Measurements from ENCODE around the gene ANO9. TPM values are rescaled to one million over a fixed set of nuclear protein-coding genes. Genes with fewer than 3 reads are reported as not detected.

ANO9 gene
- 0.38 TPM for total RNA-seq
- long read RNA-seq, partial matches to known transcripts = 0 of 1 reads
- long read RNA-seq, other reads (novel, unspliced or antisense) = 0 of 1 reads

GRCh38 chr11:441418-442274 is at the start of gene ANO9:
Gene ANO9 (minus strand): TSS chr11:442011. CDS start chr11:441926, 85 bp downstream.
- intact Hi-C loops (cut with DNase I) = no loop called here
- DNase-seq (ENCODE audit: low spot score) = no peak

GRCh38 chr11:491358-491757 is 49.5 kb upstream of the ANO9 start:
- intact Hi-C loops (cut with DNase I) = no loop called here
- no peak for DNase-seq (ENCODE audit: low spot score)

GRCh38 chr11:490930-491260 is 49.1 kb upstream of the ANO9 start:
- intact Hi-C loops (cut with DNase I) = no loop called here
- DNase-seq (ENCODE audit: low spot score) = no peak

- DNase-seq (ENCODE audit: low spot score) = no peak
- intact Hi-C loops (cut with DNase I) = no loop called here
These were observed 48.5 kb upstream of the ANO9 start for GRCh38 chr11:490186-490929.

- DNase-seq (ENCODE audit: low spot score) = no peak
- intact Hi-C loops (cut with DNase I) = no loop called here
These were observed 47.9 kb upstream of the ANO9 start for GRCh38 chr11:489610-490185.

GRCh38 chr11:488992-489391 is 47.2 kb upstream of the ANO9 start:
- intact Hi-C loops (cut with DNase I) = no loop called here
- no peak for DNase-seq (ENCODE audit: low spot score)

GRCh38 chr11:488579-488978 is 46.8 kb upstream of the ANO9 start:
- intact Hi-C loops (cut with DNase I) = no loop called here
- no peak for DNase-seq (ENCODE audit: low spot score)

GRCh38 chr11:488062-488461 is 46.3 kb upstream of the ANO9 start:
- intact Hi-C loops (cut with DNase I) = no loop called here
- no peak for DNase-seq (ENCODE audit: low spot score)

GRCh38 chr11:487571-488021 is 45.8 kb upstream of the ANO9 start:
- intact Hi-C loops (cut with DNase I) = no loop called here
- no peak for DNase-seq (ENCODE audit: low spot score)

- intact Hi-C loops (cut with DNase I) = no loop called here
- no peak for DNase-seq (ENCODE audit: low spot score)
These were observed 44.4 kb upstream of the ANO9 start for GRCh38 chr11:486189-486588.

- no peak for DNase-seq (ENCODE audit: low spot score)
- intact Hi-C loops (cut with DNase I) = no loop called here
These were observed 42.8 kb upstream of the ANO9 start for GRCh38 chr11:484616-485015.

GRCh38 chr11:479311-479710 is 37.5 kb upstream of the ANO9 start:
- DNase-seq (ENCODE audit: low spot score) = no peak
- intact Hi-C loops (cut with DNase I) = no loop called here

GRCh38 chr11:477052-477715 is 35.4 kb upstream of the ANO9 start:
- intact Hi-C loops (cut with DNase I) = no loop called here
- no peak for DNase-seq (ENCODE audit: low spot score)

- intact Hi-C loops (cut with DNase I) = no loop called here
- no peak for DNase-seq (ENCODE audit: low spot score)
These were observed 34.6 kb upstream of the ANO9 start for GRCh38 chr11:476416-476815.

GRCh38 chr11:475941-476340 is 34.1 kb upstream of the ANO9 start:
- DNase-seq (ENCODE audit: low spot score) = no peak
- intact Hi-C loops (cut with DNase I) = no loop called here

GRCh38 chr11:474914-475506 is 33.2 kb upstream of the ANO9 start:
- intact Hi-C loops (cut with DNase I) = no loop called here
- DNase-seq (ENCODE audit: low spot score) = no peak

- no peak for DNase-seq (ENCODE audit: low spot score)
- intact Hi-C loops (cut with DNase I) = no loop called here
These were observed 32.4 kb upstream of the ANO9 start for GRCh38 chr11:473962-474785.

- intact Hi-C loops (cut with DNase I) = no loop called here
- no peak for DNase-seq (ENCODE audit: low spot score)
These were observed 31.6 kb upstream of the ANO9 start for GRCh38 chr11:473415-473814.

- DNase-seq (ENCODE audit: low spot score) = no peak
- intact Hi-C loops (cut with DNase I) = no loop called here
These were observed 31.0 kb upstream of the ANO9 start for GRCh38 chr11:472816-473215.
